PC-3 (cell line): ENCODE data around the gene C1QL3. TPM values are rescaled to one million over a fixed set of nuclear protein-coding genes. Genes with fewer than 3 reads are reported as not detected.

Experiments
- ATAC-seq: fragments of 200-7000 bp; cut with Tn5 transposase; 2 replicates; pipeline ENCODE4 v1.9.1; 2020; ENCODE audit warnings: mild to moderate bottlenecking, moderate library complexity
- Bru-seq: library from RNA; stranded (reverse); fragments of 400-500 nt; gene quantifications from one replicate; lab custom pipeline; 2021; lab: Mats Ljungman, UMichigan
- BruChase-seq, 2 experiments: library from RNA; stranded (reverse); fragments of 400-500 nt; gene quantifications; one replicate each; lab custom pipeline; 2021; lab: Mats Ljungman, UMichigan
- BruUV-seq: library from RNA; stranded (reverse); fragments of 400-500 nt; replicated peaks from 2 replicates; lab custom pipeline; 2021; lab: Mats Ljungman, UMichigan
- CTCF ChIA-PET: fragments of 300-600 bp; sonication (Branson Sonifier 250); formaldehyde crosslinking; loops from one replicate; lab custom pipeline; 2022; ENCODE audit warnings: antibody characterized with exemption; lab: Charles Lee
- POLR2A ChIA-PET: fragments of 300-600 bp; sonication (Branson Sonifier 250); formaldehyde crosslinking; loops from one replicate; lab custom pipeline; 2022; ENCODE audit warnings: antibody characterized with exemption; ENCODE audit not compliant: unreplicated experiment; lab: Charles Lee
- DNase-seq: peaks from one replicate; pipeline ENCODE4 v3.0.0-alpha.2; 2015
- H2AFZ ChIP-seq: fragments of 300-600 bp; sonication (generic); 2 replicates; pipeline ENCODE4 v1.6.0; 2016; ENCODE audit warnings: antibody characterized with exemption, low read length
- H3F3A ChIP-seq: fragments of 300-600 bp; sonication (generic); one replicate; pipeline ENCODE4 v1.6.0; 2017; ENCODE audit warnings: antibody characterized with exemption, low read length, control low read depth, mild to moderate bottlenecking; ENCODE audit not compliant: unreplicated experiment
- H3K27ac ChIP-seq: fragments of 300-600 bp; sonication (generic); 2 replicates; pipeline ENCODE4 v1.5.1; 2016; ENCODE audit warnings: mild to moderate bottlenecking, low read length
- H3K27me3 ChIP-seq: fragments of 300-600 bp; sonication (generic); 2 replicates; pipeline ENCODE4 v1.6.1; 2016; ENCODE audit warnings: low read length, mixed read lengths
- H3K36me3 ChIP-seq: fragments of 300-600 bp; sonication (generic); 2 replicates; pipeline ENCODE4 v1.6.1; 2016; ENCODE audit warnings: low read depth, mixed run types, low read length, mixed read lengths
- H3K4me1 ChIP-seq: fragments of 300-600 bp; sonication (generic); 2 replicates; pipeline ENCODE4 v1.5.1; 2016; ENCODE audit warnings: low read length; ENCODE audit not compliant: insufficient read depth
- H3K4me2 ChIP-seq: fragments of 300-600 bp; sonication (generic); 2 replicates; pipeline ENCODE4 v1.6.0; 2016; ENCODE audit warnings: low read length
- H3K4me3 ChIP-seq: fragments of 300-600 bp; sonication (generic); 2 replicates; pipeline ENCODE4 v1.5.1; 2016; ENCODE audit warnings: mild to moderate bottlenecking, low read length, mixed read lengths
- H3K79me2 ChIP-seq: fragments of 300-600 bp; sonication (generic); 2 replicates; pipeline ENCODE4 v1.6.1; 2017; ENCODE audit warnings: low read length, mixed read lengths
- H3K9ac ChIP-seq: fragments of 300-600 bp; sonication (generic); 2 replicates; pipeline ENCODE4 v1.6.0; 2016; ENCODE audit warnings: mild to moderate bottlenecking, low read length
- H3K9me2 ChIP-seq: fragments of 300-600 bp; sonication (generic); replicated peaks from 2 replicates; pipeline ENCODE4 v1.6.1; 2016; ENCODE audit warnings: mixed run types, low read length, mixed read lengths
- H3K9me3 ChIP-seq: fragments of 300-600 bp; sonication (generic); 2 replicates; pipeline ENCODE4 v1.6.1; 2016; ENCODE audit warnings: low read length, mixed read lengths
- H4K20me1 ChIP-seq: fragments of 300-600 bp; sonication (generic); 2 replicates; pipeline ENCODE4 v1.6.1; 2016; ENCODE audit warnings: low read length, mixed read lengths
- CTCF ChIP-seq: fragments of 300-600 bp; sonication (generic); conservative IDR thresholded peaks from 2 replicates; pipeline ENCODE4 v1.5.1; 2017; ENCODE audit warnings: antibody characterized with exemption, low read depth, mild to moderate bottlenecking, low read length
- EZH2 ChIP-seq: fragments of 300-600 bp; sonication (generic); IDR thresholded peaks from one replicate; pipeline ENCODE4 v1.6.1; 2017; ENCODE audit warnings: antibody characterized with exemption, mild to moderate bottlenecking, low read length; ENCODE audit not compliant: unreplicated experiment
- EZH2phosphoT487 ChIP-seq: fragments of 300-600 bp; sonication (generic); IDR thresholded peaks from 2 replicates; pipeline ENCODE4 v1.6.1; 2018; ENCODE audit warnings: mild to moderate bottlenecking, antibody characterized with exemption, low read length, borderline replicate concordance
- intact Hi-C: fragments of 100-400 bp; cut with micrococcal nuclease; formaldehyde crosslinking; loops from 2 replicates; pipeline ENCODE4 v1.9.0; 2023
- long read RNA-seq: library from polyadenylated mRNA; unstranded; transcript quantifications from one replicate; pipeline ENCODE4 v2.0.0, GENCODE V29; 2021; ENCODE audit not compliant: unreplicated experiment
- total RNA-seq: library from RNA; depleted of rRNA; stranded (reverse); fragments of >200 nt; gene quantifications from 2 replicates; pipeline ENCODE4 v1.2.3, GENCODE V29; 2014; rRNA removed

C1QL3 gene
- total RNA-seq, result 0.12 TPM in 1 of 2 replicates, not detected in the other
- Bru-seq, nascent RNA, result not detected
- percentile 12 among the genes with signal in this experiment for BruChase-seq, experiment 1, labeled RNA remaining after a 6-hour chase
- BruChase-seq, experiment 2, labeled RNA remaining after a 2-hour chase, result percentile 11 among the genes with signal in this experiment
- long read RNA-seq, result 0 reads

- Histone ChIP-seq H3K27me3 (peaks cover 6% of the 10 kb centered on the region; the same call in 1 of the 2 replicates), H3K9me2 (no peaks in the 10 kb centered on the region), H3K4me3 (peak within 1 kb of the TSS; percentile 43), H3K4me2 (peak within 1 kb of the TSS; percentile 76), H3K27ac (no peak within 1 kb of the TSS), H3K79me2 (no peaks in the 10 kb centered on the region), H3F3A (no peaks in the 10 kb centered on the region), H4K20me1 (no peaks in the 10 kb centered on the region), H3K9ac (no peak within 1 kb of the TSS), H3K9me3 (no peaks in the 10 kb centered on the region), H3K36me3 (no peaks in the 10 kb centered on the region), H3K4me1 (no peaks in the 10 kb centered on the region), H2AFZ (no peak within 1 kb of the TSS)
- CTCF ChIA-PET, result no interaction called here
- BruUV-seq, result no TSS peak
- DNase-seq (peak; percentile 2), ATAC-seq (peak; percentile 72)
- intact Hi-C loops, result no loop called here
- TF ChIP-seq CTCF (no peak), EZH2 (no peak), EZH2phosphoT487 (no peak)
- POLR2A ChIA-PET, result no interaction called here
These were observed at the start of gene C1QL3 for GRCh38 chr10:16521311-16522016. Gene C1QL3, minus strand, starts transcription at chr10:16521879. Its CDS starts 814 bp downstream, at chr10:16521065.

GRCh38 chr10:16570731-16571130, 49.1 kb upstream of the C1QL3 start:
- ChIA-PET POLR2A (no interaction called here), CTCF (no interaction called here)
- DNase-seq, result no peak
- no peaks in the 10 kb centered on the region for H3K27me3 ChIP-seq
- H3K79me2 ChIP-seq, result no peaks in the 10 kb centered on the region
- no peak for TF ChIP-seq EZH2
- TF ChIP-seq CTCF, result no peak
- TF ChIP-seq EZH2phosphoT487, result no peak
- H3K4me3 ChIP-seq, result no peak overlapping the region
- no TSS peak for BruUV-seq
- H3K9ac ChIP-seq, result no peak overlapping the region
- H3K9me2 ChIP-seq, result no peaks in the 10 kb centered on the region
- ATAC-seq, result no peak
- no peaks in the 10 kb centered on the region for H3K9me3 ChIP-seq
- no peaks in the 10 kb centered on the region for H3F3A ChIP-seq
- no peaks in the 10 kb centered on the region for H3K4me1 ChIP-seq
- H3K36me3 ChIP-seq, result no peaks in the 10 kb centered on the region
- H3K4me2 ChIP-seq, result no peak overlapping the region
- no peak overlapping the region for H2AFZ ChIP-seq
- H3K27ac ChIP-seq, result no peak overlapping the region
- H4K20me1 ChIP-seq, result no peaks in the 10 kb centered on the region
- intact Hi-C loops, result no loop called here
